Measurements from ENCODE around the gene PDE6G.

GRCh38 chr17:81609541-81610311 lies 46.6 kb downstream of the PDE6G start:
- TF ChIP-seq, protein P1, sequence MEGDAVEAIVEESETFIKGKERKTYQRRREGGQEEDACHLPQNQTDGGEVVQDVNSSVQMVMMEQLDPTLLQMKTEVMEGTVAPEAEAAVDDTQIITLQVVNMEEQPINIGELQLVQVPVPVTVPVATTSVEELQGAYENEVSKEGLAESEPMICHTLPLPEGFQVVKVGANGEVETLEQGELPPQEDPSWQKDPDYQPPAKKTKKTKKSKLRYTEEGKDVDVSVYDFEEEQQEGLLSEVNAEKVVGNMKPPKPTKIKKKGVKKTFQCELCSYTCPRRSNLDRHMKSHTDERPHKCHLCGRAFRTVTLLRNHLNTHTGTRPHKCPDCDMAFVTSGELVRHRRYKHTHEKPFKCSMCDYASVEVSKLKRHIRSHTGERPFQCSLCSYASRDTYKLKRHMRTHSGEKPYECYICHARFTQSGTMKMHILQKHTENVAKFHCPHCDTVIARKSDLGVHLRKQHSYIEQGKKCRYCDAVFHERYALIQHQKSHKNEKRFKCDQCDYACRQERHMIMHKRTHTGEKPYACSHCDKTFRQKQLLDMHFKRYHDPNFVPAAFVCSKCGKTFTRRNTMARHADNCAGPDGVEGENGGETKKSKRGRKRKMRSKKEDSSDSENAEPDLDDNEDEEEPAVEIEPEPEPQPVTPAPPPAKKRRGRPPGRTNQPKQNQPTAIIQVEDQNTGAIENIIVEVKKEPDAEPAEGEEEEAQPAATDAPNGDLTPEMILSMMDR (conservative IDR thresholded peaks at IDR 0.05 in 1 of 2, IDR thresholded peaks at IDR 0.05 in 1 of 2; ENCODE audit: extremely low read depth in 1 of 2, insufficient read depth in 1 of 2, low read depth in 1 of 2, low read length in 2 of 2) = no peak
- TF ChIP-seq EZH2 (IDR thresholded peaks at IDR 0.05; ENCODE audit: borderline replicate concordance, low read length) = no peak

All from mammary epithelial cell (primary cell).